NAMALWA (cell line): ENCODE results near the gene NEO1.

ENCODE experiments used
- DNase-seq: peaks from one replicate; pipeline ENCODE4 v3.0.0-alpha.2; 2015; ENCODE audit warnings: low spot score

Gene NEO1

GRCh38 chr15:73078722-73079121 lies 26.5 kb downstream of the NEO1 start:
- no peak for DNase-seq

DNA sequence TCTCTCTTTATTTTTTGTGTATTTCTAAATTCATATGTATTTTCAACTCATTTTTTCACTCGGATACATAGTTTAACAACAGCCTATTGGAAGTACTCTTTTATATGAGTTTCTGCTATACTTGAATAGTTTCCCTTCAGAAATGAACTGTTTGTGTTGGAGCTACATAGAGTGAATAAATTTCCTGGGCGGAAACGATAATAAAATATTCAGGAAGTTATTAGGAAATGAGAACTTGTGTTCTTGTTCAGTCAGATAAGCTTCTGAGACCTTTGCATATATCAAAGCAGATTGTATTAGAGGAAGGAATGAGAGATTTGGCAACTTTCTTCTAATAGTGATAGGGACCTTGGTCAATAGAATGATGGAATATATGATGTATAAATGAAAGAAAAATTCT lies 27.3 kb downstream of the NEO1 start:
- no peak for DNase-seq

- DNase-seq, result peak; percentile 62
Observed at GRCh38 chr15:73081321-73081958, 29.2 kb downstream of the NEO1 start.

- no peak for DNase-seq
Observed at GRCh38 chr15:73082812-73083211, 30.5 kb downstream of the NEO1 start.

DNA sequence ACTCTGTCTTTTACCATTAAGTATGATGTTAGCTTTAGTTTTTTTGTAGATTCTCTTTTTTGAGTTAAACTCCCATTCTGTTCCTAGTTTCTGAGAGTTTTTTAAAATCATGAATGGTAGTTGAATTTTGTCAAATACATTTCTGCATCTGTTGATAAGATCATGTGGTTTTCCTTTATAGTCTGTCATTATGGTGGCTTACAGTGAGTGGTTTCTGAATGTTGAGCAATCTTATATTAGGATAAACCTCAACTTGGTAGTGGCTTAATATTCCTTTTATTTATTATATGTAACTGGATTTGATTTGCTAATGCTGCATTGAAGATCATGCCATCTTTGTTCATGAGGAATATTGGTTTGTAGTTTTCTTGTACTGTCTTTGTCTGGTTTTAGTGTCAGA lies 34.8 kb downstream of the NEO1 start:
- no peak for DNase-seq

GRCh38 chr15:73105064-73105463 lies 52.8 kb downstream of the NEO1 start:
- DNase-seq, result no peak

DNA sequence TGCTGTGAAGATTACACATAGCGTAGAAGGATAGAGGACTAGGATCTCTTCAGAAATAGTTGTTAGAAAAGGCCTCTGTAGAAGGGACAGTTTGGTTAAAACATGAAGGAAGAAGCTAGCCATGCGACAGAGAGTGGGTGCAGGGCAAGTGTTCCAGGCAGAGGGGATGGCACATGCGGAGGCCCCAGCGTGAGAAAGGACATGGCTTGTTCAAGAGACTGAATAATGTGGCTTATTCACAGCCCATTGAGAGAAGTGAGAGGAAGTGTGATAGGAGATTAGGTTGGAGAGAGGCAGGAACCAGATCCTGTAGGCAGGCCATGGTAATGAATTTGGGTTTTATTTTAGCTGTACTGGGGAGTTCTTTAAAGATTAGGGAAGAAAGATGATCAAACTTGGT lies 56.4 kb downstream of the NEO1 start:
- DNase-seq, result no peak

- DNase-seq, result no peak
Observed at GRCh38 chr15:73109765-73110164, 57.5 kb downstream of the NEO1 start.

- DNase-seq, result no peak
Observed at GRCh38 chr15:73110201-73110600, 57.9 kb downstream of the NEO1 start.

DNA sequence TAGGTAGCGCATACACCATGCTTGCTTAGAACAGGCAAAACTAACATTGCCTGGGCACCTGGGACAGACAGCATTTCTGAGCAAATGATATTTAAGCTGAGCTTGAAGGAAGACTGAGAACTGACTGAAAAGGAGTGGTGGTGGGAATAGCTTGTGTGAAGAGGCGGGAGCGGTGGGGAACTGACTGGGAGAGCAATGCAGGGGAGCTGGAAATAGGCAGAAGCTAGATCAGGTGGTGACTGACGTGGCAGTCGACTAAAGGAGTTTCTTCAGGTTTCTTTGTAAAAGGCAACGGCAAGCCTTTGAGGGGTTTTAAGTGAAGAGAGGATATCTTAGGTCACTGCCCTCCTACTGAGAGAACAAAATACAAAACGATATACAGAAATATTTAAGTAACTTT lies 61.8 kb downstream of the NEO1 start:
- no peak for DNase-seq

DNA sequence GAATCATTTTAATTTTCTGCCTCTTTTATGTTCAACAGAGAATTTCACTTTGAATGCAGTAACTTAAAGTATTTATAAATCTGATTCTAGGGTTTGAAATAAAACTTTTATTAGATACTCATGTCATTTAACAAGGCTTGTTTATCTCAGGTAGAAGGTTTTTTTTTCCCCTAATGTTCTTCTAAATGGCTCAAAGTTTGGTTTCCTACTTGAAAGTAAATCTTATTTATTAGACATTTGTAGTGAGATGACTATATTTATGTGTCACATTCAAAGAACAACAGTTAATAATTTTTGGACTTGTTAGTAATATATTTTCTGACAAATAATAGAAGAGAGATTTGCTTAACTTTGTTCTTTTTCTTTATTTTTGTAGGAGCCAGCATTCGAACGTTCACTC lies 63.9 kb downstream of the NEO1 start:
- no peak for DNase-seq

GRCh38 chr15:73118055-73118454 lies 65.8 kb downstream of the NEO1 start:
- DNase-seq, result no peak

GRCh38 chr15:73119478-73119877 lies 67.2 kb downstream of the NEO1 start:
- no peak for DNase-seq

- no peak for DNase-seq
Observed at GRCh38 chr15:73120269-73120668, 68.0 kb downstream of the NEO1 start.

DNA sequence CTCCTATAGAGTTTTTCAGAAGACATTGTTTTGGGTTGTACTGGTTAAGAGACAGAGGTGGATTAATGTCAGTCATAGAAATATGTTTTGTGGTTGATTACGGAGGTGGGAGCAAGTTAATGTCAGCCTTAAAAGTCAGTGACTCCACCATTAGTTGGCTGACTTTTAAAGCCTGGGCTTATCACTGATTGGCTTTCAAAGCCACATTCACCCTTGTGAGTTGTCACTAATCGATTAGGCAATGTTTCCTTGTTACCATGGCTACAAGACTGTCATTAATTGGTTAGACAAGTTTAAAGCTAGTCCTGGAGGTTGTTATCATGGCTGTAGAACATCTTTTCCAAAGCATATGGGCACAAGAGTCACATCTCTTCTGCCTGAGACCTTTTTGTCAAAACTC lies 73.0 kb downstream of the NEO1 start:
- no peak for DNase-seq

- peak; percentile 72 for DNase-seq
Observed at GRCh38 chr15:73127302-73127936, 75.2 kb downstream of the NEO1 start.

DNA sequence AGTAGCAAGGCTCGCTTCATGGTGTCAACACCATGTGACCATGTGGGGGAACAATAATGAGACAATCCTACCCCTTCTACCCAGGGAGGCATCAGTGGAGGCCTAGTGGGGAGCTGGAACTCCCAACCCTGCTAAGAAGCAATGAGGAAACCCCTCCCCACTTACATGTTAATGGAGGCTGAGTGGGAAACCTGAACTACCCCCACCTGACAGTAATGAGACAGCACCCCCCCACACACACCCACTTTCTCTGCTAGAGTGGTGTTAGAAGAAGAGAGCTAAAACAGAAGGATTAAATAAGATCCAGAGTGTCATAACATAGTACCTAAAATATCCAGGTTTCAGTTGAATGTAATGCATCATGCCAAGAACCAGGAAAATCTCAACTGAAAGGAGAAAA lies 78.6 kb downstream of the NEO1 start:
- DNase-seq, result no peak

DNA sequence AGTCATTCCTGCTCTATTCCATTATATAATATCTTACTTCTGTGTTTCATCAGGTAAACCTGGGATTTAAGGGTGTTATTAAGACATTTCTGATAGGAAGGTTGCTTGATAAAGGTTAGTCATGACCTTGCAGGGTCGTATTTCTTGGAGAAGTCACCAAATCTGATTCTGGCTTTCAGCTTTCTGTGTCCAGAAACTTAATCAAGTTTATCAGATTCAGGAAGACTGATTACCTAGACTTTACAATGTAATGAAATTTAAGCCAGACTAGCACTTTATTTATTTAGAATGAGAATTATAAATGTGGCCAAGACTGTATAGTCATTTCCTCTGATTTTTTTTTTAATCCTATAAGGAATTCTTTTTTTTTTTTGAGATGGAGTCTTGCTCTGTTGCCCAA lies 81.9 kb downstream of the NEO1 start:
- no peak for DNase-seq

DNA sequence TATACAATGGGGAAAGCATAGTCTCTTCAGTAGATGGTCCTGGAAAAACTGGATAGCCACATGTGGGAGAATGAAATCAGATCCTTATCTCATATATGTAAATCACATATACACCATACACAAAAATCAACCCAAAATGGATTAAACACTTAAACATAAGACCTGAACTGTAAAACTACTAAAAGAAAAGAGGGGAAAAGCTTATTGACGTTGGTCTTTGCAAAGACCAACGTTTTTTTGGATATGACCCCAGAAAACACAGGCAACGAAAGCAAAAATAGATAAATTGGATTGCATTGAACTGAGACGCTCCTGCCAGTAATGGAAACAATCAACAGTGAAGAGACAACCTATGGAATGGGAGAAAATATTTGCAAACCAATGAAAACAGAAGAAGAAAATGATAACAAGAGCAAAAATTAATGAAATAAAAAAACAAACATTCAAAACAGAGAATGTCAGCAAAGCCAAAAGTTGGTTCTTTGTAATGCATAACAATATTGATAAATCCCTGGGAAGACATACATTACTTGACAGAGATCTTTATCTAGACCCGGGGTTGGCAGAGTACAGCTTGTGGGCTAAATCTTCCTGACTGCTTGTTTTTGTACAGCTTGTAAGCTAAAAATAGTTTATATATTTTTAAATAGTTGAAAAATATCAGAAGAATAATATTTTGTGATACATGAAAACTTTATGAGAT lies 86.9 kb downstream of the NEO1 start:
- DNase-seq, result no peak

DNA sequence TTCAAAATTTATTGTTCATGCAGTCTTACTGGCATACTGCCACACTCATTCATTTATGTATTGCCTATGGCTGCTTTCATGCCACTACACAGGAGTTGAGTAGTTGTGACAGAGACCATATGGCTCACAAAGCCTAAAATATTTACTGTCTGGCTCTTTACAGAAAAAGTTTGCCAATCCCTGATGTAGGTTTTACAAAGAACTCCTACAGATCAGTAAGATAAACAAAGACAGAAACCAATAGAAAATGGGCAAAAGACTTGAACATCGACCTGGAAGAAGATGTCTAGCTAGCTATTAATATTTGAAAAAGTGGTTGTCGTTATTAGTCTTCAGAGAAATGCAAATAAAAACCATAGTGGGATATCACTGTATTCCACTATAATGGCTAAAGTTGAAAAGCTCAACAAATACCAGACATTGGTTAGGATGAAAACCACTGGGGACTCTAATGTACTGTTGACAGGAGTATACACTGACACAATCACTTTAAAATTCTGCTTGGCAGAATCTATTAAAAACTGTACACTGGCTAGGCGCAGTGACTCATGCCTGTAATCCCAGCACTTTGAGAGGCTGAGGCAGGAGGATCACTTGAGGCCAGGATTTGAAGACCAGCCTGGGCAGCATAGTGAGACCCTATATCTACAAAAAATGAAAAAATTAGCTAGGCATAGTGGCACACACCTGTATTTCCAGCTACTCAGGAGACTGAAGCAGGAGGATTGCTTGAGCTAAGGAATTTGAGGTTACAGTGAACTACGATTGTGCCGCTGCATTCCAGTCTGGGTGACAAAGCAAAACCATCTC lies 87.7 kb downstream of the NEO1 start:
- DNase-seq, result no peak

GRCh38 chr15:73141216-73141900 lies 89.1 kb downstream of the NEO1 start:
- no peak for DNase-seq
